SK-N-SH treated with all-trans-retinoic acid at 6 μM for 48 hours (cell line): ENCODE data around the gene MROH9.

Source experiments
- RARB ChIP-seq: fragments of 250-450 bp; sonication (Bioruptor Pico); IDR thresholded peaks from 2 replicates; pipeline ENCODE4 v1.8.0; 2021; ENCODE audit warnings: mild to moderate bottlenecking, moderate library complexity
- SNAI2 ChIP-seq: fragments of 250-450 bp; sonication (Bioruptor Pico); IDR thresholded peaks from 2 replicates; pipeline ENCODE4 v1.5.0; 2020; ENCODE audit warnings: mild to moderate bottlenecking, moderate library complexity

DNA sequence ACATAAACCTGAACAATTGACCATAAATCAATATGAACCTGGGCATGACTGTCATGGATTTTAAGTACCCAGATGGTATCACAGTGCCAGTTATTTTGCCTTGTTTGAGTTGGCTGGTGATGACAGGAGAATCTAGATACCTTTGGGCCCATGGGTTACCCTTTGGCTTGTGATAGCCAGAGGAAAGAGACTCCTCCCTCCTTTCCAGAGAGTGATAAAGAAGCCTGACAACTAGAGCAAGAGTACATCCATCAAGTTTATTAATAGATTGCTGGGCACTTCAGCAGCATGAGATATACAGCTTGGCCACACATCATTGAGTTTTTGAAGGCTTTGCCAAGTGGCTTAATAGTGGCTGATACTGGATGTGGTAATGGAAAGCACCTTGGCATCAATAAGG is 148.8 kb downstream of the MROH9 start:
- TF ChIP-seq RARB (CRISPR knock-in tag): no peak
- no peak for TF ChIP-seq SNAI2 (CRISPR knock-in tag)
